GM19324 (cell line): Measurements from ENCODE around the gene DPH1.
"Not testable (repeated sequence)": the region's sequence is repeated elsewhere in the genome, so short reads cannot be mapped to it uniquely, and the experiment has no call there.

Experiments
- ATAC-seq: cut with Tn5 transposase; IDR thresholded peaks from one replicate; pipeline ENCODE4 v1.9.1; 2021; ENCODE audit warnings: mild to moderate bottlenecking, moderate library complexity; ENCODE audit not compliant: unreplicated experiment, low FRiP score

DPH1 gene

DNA sequence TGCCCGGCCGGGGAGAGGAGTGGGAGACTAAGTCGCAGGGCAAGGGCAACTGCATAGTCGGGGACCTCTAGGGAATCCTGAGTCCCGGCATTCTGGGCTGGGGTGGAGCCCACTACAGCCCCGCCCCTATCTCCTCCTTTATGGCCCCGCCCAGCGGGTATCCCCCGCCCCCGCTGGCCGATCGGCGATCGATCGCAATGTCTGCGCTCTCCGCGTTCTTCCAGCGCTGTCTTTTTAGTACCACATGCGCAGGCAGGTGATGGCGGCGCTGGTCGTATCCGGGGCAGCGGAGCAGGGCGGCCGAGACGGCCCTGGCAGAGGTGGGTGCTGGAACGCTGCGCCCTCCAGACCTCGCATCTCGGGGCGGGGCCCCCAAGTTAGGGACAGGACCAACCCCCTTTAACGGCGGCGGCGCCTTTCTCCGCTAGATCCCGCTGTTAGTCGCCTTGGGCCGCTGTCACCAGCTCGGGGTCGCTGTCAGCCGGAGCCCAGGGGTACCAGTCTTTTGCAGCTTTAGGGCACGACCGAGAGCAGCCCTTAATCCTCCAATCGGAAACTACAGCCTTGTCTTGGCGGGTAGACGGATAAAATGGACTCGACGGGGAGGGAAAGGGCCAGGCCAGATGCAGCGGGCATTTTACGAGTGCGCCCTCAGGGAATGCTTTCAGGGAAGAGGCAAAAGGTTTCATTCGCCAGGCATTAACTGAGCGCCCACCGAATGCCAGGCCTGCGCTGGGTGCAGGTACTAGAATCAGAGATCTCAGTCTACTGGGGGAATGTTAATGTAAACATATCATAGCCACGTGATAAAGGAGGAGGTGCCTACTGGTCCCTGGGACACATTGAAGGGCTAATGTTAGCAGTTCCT, at the start of gene DPH1:
Gene DPH1, plus strand, starts transcription at position 243 of the 868 bp plus-strand sequence. Its CDS starts 17 bp downstream, at position 260.
- ATAC-seq, result peak; percentile 53

DNA sequence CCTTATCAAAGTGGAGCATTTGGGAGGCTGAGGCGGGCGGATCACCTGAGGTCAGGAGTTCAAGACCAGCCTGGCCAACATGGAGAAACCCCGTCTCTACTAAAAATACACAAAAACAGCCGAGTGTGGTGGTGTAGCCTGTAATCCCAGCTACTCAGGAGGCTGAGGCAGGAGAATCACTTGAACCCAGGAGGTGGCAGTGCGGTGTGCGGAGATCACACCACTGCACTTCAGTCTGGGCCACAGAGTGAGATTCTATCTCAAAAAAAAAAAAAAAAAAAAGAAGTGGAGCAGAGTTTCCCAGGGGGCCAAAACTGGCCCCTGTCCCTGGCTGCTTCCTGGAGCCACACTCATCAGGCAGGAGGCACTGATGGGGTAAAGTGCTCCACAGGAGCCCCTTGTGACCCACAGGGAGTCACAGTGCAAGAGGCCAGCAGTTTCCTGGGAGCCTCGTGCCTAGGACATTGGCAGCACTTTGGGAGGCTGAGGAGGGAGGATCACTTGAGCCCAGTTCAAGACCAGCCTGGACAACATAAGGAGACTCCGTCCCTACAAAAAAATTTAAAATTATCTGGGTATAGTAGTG, 49.2 kb upstream of the DPH1 start:
- no peak for ATAC-seq

DNA sequence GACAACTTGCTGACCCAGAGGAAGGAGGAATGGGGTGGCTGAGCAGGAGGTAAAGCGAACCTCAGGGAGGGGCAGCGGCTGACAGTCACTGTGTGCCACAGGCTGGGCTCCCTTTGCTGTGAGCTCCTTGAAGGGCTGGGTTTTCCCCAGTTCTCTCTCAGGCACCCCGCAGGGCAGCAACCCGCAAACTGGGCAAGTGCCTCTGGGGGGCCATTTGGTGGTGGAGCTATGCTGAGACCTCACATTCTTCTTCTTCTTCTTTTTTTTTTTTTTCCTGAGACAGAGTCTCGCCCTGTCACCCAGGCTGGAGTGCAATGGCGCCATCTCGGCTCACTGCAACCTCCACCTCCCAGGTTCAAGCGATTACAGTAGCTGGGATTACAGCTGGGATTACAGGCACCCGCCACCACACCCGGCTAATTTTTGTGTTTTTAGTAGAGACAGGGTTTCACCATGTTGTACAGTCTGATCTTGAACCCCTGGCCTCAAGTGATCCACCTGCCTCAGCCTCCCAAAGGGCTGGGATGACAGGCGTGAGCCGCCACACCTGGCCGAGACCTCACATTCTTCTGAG, 47.1 kb upstream of the DPH1 start:
- not testable (repeated sequence) for ATAC-seq

DNA sequence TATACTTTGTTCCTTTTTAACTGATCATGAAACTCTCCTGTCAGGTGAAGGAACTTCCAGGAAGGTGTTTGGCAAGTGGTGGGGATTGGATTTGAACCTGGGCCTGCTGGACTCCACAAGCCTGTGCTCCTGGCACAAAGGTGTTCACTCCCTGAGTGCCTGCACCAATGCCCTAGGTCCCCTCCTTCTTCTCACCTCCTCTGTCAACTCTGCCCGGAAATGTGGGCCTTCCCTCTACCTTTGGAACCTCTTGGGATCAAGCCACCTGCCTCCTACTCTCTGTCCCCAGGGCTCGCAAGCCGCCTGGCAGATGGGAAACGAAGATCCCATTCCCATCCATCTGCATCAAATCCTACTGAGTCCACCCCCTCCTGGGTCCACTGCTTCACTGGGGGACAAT, 44.9 kb upstream of the DPH1 start:
- no peak for ATAC-seq

DNA sequence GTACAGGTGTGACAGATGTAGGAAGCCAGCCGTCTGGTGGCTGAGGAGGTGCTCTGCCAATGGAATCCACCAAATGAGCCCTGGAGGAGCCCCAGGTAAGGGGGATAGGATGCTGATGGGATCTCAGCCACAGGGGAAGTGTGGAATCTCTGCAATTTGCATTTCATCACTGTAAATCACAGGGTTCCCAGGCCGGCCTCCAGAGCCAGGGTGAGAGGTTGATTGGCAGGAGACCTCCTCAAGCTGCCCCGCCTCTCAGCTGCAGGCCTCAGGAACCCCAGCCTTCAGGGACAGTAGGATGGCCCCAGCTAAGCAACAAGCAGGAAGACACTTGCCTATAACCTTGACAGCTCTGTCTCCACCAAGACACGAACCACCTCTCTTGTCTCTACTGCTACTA, 44.3 kb upstream of the DPH1 start:
- ATAC-seq, result no peak

DNA sequence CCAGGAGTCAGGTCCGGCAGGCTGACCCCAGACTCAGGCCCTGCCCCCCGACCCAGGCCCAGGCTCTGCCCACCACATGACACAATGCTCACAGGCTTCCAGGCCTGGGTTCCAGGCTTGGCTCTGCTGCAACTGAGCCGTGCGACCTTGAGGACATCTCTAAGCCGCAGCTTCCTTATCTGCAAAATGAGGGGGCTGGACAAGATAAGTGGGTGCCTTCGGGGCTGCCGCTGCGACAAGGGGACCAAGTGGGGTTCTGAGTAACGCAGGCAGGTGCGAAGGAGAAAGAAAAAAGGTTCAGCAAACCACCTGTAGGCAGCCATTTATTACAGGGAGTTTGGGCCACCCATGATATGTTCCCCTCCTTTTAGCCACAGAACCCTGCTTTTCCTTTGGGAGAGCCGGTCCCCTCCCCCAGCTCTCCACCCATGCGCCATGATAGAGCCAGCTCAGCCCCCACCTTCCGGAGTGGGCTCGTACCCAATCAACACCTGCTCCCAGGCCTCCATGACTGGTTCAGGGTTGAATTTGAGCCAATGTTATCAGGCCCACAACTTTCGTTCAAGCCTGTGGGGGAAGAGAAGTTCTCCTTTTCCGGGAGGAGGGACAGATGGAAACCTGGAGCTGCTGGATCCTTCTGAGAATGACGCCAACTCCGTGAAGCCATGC, 43.0 kb upstream of the DPH1 start:
- ATAC-seq, result no peak

DNA sequence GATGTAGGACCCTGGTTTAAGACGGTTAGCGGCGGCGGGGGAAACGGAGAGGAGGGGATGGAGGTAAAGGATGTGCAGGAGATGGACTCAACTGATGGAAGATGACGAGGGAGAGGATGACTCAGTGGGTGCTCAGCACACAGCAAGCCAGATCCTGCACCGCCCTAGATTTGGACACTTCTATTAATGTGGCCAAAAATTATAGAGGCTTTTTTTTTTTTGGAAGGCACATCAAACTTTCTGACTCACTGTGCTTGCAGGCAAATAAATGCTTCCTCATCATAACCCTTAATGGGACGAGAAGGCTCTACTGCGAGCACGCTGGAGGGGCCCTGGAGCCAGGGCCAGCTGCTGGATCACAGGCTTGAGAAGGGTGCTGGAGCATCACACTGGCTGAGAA, 40.8 kb upstream of the DPH1 start:
- no peak for ATAC-seq

DNA sequence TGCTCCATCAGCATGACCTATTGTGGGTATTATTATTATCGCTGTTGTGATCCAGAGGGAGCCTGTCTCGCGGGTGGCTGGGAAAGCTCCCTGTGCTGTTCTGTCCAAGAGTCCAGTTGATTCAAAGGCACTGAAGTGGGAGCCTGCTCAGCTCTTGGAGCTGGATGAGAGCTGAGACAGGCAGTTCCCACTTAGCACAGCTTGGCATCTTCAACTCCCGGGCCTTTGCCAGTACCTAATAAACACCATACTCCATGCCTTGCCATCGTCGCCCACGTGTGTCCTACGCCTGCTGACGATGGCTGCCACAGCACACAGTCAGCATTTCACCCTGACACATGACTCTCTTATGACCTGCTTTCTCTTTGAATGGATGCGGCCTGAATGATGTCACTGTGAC, 37.4 kb upstream of the DPH1 start:
- no peak for ATAC-seq

DNA sequence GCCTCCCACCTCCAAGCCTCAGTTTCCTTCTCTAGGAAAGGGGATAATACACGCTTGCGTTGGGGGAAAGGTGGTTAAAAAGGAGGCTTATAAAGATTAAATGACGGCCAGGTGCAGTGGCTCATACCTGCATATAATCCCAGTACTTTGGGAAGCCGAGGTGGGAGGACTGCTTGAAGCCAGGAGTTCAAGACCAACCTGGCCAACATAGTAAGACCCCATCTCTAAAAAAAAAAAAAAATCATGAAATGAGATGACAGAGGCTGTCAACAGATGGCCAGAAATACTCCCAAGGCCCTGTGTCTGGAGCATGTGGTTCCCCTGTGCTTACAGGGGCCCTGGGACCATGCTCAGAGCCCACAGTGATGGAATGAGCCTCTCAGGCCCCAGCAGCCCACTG, 35.2 kb upstream of the DPH1 start:
- no peak for ATAC-seq

DNA sequence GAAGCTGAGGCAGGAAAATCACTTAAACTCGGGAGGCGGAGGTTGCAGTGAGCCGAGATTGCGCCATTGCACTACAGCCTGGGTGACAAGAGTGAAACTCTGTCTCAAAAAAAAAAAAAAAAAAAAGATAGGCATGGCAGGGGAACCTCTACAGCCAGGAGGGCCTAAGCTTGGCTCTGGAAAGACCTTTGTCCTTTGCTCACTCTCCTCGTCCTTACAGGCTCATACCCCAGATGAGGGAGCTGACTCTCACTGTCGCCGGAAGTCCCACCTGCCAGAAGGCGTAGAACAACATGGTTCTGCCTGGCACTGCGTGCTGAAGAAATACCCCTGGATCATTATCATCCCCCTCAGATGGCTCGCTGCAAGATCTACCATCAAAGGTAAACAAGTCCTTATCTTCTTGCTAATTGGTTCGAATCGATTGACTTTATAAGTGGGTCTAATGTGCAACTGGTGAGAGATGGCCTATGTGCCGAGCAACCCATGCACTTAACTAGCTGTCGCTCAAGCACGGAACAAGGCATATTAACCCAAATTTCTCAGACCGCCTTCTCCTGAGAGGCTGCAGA, 34.5 kb upstream of the DPH1 start:
- ATAC-seq, result no peak

DNA sequence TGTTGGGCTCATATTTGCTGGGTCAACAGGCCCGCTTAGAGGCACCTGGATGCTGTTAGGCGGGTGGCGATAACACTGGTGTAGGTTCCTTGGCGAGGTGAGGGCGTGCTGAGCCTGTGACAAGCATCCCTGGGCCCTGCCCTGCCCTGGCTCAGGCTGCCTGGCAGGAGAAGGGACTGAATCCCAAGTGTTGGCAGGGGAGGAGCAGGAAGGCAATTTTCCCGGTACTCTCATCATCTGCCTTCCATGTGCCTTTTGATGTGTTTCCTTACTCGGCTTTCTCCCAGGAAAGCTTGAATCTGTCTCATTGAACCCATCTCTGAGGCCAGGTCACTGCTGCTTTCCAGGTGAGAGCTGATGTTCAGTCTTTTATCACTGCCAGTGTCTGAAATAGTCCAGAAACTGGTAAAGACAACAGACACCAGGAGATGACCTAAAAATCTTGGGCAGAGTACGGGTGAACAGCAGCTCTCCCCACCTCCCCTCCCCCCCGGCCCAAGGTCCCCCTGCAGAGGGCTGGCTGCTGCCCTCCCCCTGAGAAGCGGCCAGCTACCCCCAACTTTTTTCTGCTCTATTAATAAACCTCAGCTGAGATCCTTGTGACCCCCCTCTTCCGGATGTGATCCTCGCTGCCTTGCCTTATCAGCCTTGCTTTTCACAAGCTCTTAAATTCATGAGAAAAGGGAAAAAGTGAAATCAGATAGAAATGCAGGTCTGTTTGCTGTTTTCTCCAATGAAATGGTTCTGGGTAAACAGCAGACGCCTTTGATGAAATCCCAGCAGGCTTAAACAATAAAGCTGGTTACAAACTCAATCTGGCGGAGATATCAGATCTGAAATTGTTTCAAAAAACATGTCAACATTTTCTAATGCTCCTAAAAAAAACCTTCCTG, 33.8 kb upstream of the DPH1 start:
- ATAC-seq, result no peak

DNA sequence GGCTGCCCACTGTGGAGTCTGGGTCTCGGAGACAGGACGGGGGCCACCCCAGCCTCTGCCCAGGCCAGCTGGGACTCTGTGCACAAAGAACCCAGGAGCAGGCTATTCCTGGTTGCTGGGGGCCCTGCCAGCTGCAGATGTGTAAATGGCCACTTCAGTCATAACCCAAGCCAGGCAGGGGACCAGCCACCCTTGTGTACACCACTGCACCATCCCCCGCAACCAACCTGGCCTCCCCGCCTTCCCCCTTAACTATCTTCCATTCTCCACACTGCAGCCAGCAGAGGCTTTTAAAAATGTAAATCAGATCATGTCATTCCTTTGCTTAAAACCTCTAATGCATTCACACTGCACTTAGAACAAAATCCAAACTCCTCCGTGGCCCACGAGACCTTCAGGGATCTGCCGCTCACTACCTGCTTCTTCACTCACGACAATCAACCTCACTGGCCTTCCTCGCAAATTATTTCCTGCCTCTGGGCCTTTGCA, 33.1 kb upstream of the DPH1 start:
- ATAC-seq, result no peak

DNA sequence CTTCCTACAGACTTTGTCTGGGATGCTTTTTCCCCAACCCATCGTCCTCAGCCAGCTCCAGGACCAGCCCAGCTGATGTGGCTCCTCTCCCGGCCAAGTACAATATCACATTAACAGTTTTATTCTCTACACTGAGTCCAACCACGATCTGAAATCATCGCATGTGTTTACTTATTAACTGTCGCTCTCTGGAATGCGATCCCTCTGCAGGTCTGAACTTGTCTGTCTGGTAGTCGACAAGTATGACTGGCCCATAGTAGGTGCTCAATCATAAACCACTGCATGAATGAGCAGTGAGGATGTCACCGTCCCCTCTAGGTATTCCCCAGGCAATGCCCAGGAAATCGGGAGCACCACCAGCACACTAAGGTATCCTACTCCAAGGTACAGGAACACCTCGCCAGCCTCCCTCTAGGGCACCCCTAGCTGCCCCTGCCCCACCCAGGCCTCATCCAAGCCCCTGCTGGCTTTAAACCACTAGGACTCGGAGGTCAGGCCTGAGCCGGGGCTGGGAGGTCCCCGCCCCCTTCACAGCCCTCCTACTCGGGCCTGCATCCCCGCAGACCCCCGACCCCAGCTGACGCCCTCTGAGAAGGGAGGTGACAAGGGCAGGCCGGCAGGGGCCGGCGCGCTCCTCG, 32.5 kb upstream of the DPH1 start:
- no peak for ATAC-seq

DNA sequence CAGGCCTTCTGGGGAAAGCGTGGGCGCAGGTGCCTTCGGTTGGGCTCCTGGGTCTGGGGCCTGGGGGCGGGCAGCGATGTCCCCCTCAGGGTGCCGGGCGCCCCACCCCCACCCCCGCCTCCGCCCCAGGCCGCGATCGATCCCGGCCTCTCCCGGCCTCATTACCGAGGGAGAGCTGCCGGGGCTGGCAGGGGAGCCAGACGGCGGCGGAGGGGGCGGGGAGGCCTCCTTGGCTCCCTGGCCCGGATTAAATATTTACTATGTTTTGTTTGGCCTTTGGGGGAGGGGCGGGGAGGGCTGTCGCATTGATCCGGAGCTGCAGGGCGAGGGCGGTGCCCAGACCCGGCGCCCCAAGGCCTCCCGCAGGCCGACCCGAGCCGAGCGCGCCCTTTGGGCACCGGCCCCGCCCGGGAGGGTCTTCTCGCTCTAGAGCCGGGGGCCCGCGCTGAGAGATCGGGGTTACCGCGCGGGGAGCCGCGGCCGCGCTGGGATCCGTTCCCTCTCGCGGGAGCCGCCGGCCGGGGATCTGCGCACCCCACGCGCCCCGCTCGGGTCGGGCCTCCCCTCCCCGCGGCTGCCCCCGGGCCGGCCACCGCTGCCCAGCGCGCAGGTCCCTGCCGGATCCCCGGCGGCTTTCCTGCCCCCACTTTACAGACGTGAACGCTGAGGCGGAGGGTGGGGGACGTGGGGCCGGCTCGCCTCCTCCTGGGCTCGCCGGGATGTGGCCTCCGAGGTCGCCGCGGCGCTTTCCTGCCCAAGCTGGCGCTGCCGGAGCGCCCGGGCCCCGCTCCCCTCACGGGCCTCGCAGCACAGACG, 31.8 kb upstream of the DPH1 start:
- ATAC-seq, result no peak

DNA sequence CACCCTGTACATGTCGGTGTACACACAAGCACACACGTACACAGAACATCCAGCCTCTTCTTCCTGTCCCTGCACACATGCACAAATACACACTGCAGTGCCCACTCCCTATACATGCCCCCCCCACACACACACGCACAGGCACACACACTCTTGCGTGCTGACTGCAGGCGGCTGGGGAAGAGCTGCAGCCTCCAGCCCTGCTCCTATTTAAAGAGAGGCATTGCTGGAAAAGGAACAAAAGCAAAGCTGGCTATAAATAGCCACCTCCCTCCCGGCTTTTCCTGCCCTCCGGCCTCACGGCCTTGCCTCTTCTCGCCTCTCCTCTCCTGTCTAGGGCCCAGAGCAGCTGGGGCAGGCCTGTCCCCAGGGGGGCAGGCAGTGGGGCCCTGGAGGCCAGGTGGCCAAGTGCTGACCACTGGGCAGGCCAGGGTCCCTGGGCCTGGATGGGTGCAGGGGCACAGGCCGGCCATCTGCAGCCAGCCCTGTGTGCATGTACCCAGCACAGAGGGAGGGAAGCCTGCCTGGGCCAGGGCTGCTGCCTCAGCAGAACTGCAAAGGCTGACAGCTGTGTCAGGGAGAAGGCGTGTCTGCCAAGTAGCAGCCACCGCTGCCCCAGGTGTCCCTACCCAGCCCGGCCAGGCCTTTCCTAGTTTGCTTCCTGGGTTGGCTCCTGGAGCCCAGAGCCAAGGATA, 30.2 kb upstream of the DPH1 start:
- no peak for ATAC-seq

DNA sequence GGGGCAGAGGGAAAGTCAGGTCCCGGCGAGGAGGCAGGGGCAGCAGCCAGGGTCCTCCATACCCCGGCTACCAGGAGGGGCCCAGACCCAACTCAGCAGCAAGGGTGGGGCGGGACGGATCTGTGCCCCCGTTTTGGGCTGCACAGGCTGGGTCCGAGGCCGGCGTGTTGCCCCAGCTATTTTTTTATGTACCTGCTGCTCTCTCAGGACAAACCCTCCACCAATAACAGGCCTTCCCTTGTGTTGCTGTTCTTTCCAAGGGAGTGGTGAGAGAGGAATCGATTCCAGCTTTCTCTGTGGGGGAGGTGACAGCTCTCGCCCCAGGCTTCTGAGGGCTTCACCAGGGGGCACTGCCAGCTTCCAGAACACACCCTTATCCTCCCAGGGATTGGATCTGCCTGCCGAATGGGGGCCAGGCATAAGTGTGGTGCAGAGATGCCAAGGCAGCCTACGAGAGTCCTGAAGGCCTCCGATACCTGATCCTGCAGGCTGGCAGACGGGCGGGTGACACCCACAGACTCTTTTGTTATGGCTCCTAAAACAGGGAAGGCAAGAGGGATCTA, 27.1 kb upstream of the DPH1 start:
- ATAC-seq, result no peak

DNA sequence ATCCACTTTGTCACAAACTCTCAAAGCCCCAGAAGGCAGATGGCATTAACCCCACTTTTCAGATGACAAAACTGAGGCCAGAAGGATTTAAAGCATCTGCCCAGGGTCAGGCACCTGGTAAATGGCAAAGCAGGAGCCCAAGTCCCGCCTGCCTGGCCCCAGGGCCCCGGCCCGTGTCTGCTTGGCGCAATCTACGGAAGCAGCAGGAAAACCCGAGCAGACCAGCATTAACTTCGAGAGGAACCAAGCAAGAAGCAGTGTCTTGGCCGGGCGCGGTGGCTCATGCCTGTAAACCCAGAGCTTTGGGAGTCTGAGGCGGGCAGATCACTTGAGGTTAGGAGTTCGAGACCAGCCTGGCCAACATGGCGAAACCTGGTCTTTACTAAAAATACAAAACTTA, 26.4 kb upstream of the DPH1 start:
- ATAC-seq, result no peak
